ENCODE data around the gene VWA1. TPM values are rescaled to one million over a fixed set of nuclear protein-coding genes. Genes with fewer than 3 reads are reported as not detected.

The VWA1 gene
- total RNA-seq, 1 experiment from 2014 or later, result 35.5 TPM

DNA sequence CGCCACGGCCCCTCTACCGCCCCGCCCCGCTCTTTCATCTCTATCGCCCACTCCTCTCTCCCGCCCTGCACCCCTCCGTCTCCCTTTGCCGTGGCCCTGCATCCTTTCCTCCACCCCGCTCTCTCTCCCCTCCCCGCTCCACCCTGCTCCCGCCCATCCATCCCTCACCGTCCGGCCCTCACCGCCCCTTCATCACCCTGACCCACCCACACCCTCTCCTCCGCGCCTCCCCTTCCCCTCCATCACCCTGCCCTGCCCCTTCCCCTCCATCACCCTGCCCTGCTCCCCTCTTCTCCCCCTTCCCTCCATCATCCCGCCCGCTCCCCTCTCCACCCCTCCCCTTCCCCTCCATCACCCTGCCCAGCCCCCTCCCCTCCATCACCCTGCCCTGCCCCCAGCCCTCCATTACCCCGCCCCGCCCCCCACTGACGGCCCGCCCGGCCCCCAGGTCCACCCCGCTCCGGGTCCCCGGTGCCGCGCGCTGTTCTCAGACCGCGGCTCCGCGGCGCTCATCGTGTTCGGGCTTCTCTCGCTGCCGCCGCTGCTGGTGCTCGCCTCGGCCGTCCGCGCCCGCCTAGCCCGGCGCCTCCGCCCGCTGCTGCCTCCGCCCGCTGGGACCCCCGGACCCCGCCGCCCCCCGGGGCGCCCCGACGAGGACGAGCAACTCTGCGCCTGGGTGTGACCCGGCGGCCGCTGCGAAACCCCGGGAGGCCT is 8.2 kb upstream of the VWA1 start (continued):
- TF ChIP-seq, protein P1, sequence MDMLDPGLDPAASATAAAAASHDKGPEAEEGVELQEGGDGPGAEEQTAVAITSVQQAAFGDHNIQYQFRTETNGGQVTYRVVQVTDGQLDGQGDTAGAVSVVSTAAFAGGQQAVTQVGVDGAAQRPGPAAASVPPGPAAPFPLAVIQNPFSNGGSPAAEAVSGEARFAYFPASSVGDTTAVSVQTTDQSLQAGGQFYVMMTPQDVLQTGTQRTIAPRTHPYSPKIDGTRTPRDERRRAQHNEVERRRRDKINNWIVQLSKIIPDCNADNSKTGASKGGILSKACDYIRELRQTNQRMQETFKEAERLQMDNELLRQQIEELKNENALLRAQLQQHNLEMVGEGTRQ (CRISPR knock-in tag; IDR thresholded peaks at IDR 0.05), result no peak
- TF ChIP-seq ZNF671 (CRISPR knock-in tag; IDR thresholded peaks at IDR 0.05) (no peak), FOXK1 (CRISPR knock-in tag; IDR thresholded peaks at IDR 0.05) (no peak)
- TF ChIP-seq, protein P2, sequence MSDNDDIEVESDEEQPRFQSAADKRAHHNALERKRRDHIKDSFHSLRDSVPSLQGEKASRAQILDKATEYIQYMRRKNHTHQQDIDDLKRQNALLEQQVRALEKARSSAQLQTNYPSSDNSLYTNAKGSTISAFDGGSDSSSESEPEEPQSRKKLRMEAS (CRISPR knock-in tag; IDR thresholded peaks at IDR 0.05), result no peak
- TF ChIP-seq, protein P3, sequence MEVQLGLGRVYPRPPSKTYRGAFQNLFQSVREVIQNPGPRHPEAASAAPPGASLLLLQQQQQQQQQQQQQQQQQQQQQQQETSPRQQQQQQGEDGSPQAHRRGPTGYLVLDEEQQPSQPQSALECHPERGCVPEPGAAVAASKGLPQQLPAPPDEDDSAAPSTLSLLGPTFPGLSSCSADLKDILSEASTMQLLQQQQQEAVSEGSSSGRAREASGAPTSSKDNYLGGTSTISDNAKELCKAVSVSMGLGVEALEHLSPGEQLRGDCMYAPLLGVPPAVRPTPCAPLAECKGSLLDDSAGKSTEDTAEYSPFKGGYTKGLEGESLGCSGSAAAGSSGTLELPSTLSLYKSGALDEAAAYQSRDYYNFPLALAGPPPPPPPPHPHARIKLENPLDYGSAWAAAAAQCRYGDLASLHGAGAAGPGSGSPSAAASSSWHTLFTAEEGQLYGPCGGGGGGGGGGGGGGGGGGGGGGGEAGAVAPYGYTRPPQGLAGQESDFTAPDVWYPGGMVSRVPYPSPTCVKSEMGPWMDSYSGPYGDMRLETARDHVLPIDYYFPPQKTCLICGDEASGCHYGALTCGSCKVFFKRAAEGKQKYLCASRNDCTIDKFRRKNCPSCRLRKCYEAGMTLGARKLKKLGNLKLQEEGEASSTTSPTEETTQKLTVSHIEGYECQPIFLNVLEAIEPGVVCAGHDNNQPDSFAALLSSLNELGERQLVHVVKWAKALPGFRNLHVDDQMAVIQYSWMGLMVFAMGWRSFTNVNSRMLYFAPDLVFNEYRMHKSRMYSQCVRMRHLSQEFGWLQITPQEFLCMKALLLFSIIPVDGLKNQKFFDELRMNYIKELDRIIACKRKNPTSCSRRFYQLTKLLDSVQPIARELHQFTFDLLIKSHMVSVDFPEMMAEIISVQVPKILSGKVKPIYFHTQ (CRISPR knock-in tag; IDR thresholded peaks at IDR 0.05), result no peak

DNA sequence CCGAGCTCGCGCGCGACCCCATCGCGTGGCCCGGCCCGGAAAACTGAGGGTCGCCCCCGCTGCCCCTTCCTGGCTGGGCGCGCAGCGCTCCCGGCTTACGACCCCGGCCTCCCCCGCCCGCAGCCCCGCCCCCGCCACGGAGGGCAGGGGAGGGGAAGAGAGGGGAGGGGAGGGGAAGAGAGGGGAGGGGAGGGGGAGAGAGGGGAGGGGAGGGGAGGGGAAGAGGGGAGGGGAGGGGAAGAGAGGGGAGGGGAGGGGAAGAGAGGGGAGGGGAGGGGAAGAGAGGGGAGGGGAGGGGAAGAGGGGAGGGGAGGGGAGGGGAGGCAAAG is 7.7 kb upstream of the VWA1 start:
- Mint-ChIP-seq H3K9me3 (no peaks in the 10 kb centered on the region), H3K4me3 (no peak overlapping the region), H3K4me1 (peaks cover 36% of the 10 kb centered on the region), H3K36me3 (no peaks in the 10 kb centered on the region), H3K27ac (no peak overlapping the region), H3K27me3 (ENCODE audit: low read depth) (no peaks in the 10 kb centered on the region)
- DNase-seq (ENCODE audit: low spot score), result no peak
- ATAC-seq, result no peak
- ChIA-PET POLR2A (no interaction called here), CTCF (interaction anchor here (1.4 kb wide), 1 partner anchor 14 kb away, joined by 4 read pairs; no protein-coding TSS in a partner anchor)
- TF ChIP-seq MYBL2 (CRISPR knock-in tag; IDR thresholded peaks at IDR 0.05), result no peak
- TF ChIP-seq JAZF1 (CRISPR knock-in tag; IDR thresholded peaks at IDR 0.05), result no peak
- TF ChIP-seq, protein P4, sequence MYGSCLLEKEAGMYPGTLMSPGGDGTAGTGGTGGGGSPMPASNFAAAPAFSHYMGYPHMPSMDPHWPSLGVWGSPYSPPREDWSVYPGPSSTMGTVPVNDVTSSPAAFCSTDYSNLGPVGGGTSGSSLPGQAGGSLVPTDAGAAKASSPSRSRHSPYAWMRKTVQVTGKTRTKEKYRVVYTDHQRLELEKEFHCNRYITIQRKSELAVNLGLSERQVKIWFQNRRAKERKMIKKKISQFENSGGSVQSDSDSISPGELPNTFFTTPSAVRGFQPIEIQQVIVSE (CRISPR knock-in tag; IDR thresholded peaks at IDR 0.05; ENCODE audit: borderline replicate concordance), result no peak
- TF ChIP-seq, protein P5, sequence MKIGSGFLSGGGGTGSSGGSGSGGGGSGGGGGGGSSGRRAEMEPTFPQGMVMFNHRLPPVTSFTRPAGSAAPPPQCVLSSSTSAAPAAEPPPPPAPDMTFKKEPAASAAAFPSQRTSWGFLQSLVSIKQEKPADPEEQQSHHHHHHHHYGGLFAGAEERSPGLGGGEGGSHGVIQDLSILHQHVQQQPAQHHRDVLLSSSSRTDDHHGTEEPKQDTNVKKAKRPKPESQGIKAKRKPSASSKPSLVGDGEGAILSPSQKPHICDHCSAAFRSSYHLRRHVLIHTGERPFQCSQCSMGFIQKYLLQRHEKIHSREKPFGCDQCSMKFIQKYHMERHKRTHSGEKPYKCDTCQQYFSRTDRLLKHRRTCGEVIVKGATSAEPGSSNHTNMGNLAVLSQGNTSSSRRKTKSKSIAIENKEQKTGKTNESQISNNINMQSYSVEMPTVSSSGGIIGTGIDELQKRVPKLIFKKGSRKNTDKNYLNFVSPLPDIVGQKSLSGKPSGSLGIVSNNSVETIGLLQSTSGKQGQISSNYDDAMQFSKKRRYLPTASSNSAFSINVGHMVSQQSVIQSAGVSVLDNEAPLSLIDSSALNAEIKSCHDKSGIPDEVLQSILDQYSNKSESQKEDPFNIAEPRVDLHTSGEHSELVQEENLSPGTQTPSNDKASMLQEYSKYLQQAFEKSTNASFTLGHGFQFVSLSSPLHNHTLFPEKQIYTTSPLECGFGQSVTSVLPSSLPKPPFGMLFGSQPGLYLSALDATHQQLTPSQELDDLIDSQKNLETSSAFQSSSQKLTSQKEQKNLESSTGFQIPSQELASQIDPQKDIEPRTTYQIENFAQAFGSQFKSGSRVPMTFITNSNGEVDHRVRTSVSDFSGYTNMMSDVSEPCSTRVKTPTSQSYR (CRISPR knock-in tag; IDR thresholded peaks at IDR 0.05), result no peak
- TF ChIP-seq, protein P6, sequence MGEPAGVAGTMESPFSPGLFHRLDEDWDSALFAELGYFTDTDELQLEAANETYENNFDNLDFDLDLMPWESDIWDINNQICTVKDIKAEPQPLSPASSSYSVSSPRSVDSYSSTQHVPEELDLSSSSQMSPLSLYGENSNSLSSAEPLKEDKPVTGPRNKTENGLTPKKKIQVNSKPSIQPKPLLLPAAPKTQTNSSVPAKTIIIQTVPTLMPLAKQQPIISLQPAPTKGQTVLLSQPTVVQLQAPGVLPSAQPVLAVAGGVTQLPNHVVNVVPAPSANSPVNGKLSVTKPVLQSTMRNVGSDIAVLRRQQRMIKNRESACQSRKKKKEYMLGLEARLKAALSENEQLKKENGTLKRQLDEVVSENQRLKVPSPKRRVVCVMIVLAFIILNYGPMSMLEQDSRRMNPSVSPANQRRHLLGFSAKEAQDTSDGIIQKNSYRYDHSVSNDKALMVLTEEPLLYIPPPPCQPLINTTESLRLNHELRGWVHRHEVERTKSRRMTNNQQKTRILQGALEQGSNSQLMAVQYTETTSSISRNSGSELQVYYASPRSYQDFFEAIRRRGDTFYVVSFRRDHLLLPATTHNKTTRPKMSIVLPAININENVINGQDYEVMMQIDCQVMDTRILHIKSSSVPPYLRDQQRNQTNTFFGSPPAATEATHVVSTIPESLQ (CRISPR knock-in tag; IDR thresholded peaks at IDR 0.05), result no peak
- TF ChIP-seq, protein P7, sequence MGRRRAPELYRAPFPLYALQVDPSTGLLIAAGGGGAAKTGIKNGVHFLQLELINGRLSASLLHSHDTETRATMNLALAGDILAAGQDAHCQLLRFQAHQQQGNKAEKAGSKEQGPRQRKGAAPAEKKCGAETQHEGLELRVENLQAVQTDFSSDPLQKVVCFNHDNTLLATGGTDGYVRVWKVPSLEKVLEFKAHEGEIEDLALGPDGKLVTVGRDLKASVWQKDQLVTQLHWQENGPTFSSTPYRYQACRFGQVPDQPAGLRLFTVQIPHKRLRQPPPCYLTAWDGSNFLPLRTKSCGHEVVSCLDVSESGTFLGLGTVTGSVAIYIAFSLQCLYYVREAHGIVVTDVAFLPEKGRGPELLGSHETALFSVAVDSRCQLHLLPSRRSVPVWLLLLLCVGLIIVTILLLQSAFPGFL (CRISPR knock-in tag; IDR thresholded peaks at IDR 0.05; ENCODE audit: borderline replicate concordance), result no peak
- TF ChIP-seq, protein P8, sequence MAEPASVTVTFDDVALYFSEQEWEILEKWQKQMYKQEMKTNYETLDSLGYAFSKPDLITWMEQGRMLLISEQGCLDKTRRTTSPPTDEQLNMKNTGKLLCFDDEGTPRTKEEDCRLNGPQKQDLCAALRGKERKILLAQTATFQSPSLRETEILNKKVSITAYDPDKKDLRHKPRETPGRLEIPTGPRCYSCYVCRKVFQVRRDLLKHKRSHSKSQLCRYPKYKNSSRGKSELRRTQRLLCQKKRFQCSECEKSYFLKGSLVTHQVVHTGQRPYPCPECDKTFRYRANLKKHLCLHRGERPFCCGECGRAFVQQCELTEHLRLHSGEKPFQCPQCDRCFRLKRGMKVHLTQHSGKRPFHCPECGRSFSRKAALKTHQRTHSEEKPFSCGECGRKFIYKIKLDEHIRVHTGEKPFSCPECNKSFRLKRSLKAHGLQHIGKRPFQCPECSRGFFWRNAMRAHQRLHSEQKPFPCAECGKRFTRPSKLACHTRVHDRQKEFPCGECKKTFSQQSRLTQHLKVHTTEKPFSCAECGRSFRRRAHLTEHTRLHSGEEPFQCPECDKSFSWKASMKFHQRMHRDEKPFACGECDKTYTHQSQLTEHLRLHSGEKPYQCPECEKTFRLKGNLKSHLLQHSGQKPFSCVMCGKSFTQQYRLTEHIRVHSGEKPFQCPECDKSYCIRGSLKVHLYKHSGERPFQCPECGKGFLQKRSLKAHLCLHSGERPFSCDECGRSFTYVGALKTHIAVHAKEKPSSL (CRISPR knock-in tag; conservative IDR thresholded peaks at IDR 0.05), result no peak
- TF ChIP-seq, protein P9, sequence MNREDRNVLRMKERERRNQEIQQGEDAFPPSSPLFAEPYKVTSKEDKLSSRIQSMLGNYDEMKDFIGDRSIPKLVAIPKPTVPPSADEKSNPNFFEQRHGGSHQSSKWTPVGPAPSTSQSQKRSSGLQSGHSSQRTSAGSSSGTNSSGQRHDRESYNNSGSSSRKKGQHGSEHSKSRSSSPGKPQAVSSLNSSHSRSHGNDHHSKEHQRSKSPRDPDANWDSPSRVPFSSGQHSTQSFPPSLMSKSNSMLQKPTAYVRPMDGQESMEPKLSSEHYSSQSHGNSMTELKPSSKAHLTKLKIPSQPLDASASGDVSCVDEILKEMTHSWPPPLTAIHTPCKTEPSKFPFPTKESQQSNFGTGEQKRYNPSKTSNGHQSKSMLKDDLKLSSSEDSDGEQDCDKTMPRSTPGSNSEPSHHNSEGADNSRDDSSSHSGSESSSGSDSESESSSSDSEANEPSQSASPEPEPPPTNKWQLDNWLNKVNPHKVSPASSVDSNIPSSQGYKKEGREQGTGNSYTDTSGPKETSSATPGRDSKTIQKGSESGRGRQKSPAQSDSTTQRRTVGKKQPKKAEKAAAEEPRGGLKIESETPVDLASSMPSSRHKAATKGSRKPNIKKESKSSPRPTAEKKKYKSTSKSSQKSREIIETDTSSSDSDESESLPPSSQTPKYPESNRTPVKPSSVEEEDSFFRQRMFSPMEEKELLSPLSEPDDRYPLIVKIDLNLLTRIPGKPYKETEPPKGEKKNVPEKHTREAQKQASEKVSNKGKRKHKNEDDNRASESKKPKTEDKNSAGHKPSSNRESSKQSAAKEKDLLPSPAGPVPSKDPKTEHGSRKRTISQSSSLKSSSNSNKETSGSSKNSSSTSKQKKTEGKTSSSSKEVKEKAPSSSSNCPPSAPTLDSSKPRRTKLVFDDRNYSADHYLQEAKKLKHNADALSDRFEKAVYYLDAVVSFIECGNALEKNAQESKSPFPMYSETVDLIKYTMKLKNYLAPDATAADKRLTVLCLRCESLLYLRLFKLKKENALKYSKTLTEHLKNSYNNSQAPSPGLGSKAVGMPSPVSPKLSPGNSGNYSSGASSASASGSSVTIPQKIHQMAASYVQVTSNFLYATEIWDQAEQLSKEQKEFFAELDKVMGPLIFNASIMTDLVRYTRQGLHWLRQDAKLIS (CRISPR knock-in tag; IDR thresholded peaks at IDR 0.05; ENCODE audit: borderline replicate concordance), result no peak
- TF ChIP-seq, protein P10, sequence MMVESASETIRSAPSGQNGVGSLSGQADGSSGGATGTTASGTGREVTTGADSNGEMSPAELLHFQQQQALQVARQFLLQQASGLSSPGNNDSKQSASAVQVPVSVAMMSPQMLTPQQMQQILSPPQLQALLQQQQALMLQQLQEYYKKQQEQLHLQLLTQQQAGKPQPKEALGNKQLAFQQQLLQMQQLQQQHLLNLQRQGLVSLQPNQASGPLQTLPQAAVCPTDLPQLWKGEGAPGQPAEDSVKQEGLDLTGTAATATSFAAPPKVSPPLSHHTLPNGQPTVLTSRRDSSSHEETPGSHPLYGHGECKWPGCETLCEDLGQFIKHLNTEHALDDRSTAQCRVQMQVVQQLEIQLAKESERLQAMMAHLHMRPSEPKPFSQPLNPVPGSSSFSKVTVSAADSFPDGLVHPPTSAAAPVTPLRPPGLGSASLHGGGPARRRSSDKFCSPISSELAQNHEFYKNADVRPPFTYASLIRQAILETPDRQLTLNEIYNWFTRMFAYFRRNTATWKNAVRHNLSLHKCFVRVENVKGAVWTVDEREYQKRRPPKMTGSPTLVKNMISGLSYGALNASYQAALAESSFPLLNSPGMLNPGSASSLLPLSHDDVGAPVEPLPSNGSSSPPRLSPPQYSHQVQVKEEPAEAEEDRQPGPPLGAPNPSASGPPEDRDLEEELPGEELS (CRISPR knock-in tag; IDR thresholded peaks at IDR 0.05), result no peak
